DMS114 treated with DMSO at 0.1 percent for 48 hours (cell line): ENCODE results near the gene WFS1.

Experiments
- DNase-seq: peaks from one replicate; lab custom pipeline; 2025; ENCODE audit not compliant: unreplicated experiment; lab: John Stamatoyannopoulos, UW

The WFS1 gene

DNA sequence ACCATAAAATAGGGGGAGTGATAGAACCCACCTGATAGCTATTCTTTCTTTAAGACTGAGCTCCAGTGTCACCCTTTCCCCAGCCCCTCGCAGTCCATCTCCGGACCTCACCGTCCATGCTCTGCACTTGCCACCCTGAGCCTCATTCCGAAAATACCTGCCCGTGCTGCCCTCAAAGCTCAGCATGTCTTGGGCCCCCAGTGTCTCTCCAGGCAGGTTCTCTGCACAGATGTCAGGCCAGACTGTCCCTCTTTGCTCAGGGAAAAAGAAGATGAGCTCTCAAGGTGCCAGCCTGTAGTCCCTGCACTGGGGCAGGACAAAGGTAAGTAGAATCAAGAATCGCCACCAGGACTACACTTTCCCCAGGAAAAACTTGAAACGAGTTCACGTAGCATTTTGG is 9.8 kb upstream of the WFS1 start:
- no peak for DNase-seq

- no peak for DNase-seq
These were observed 7.5 kb upstream of the WFS1 start for GRCh38 chr4:6262176-6262575.

GRCh38 chr4:6262847-6263487 is 6.7 kb upstream of the WFS1 start:
- DNase-seq = no peak

- DNase-seq = no peak
These were observed 6.0 kb upstream of the WFS1 start for GRCh38 chr4:6263526-6264224.

- peak; percentile 2 for DNase-seq
These were observed 5.5 kb upstream of the WFS1 start for GRCh38 chr4:6264225-6264540.

DNA sequence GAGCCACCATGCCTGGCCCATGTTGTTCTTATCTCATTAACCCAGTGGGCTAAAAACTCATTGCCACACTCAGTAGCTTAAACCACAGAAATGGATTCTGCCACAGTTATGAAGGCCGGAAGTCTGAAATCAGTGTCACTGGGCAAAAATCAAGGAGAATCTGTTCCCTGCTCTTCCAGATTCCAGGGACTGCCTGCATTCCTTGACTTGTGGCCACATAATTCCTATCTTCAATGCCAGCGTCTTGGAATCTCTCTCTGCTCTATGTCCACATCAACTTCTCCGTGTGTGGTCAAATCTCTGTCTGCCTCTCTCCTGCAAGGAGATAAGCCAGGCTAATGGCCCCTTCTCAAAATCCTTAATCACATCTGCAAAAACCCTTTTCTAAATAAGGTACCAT is 4.1 kb upstream of the WFS1 start:
- no peak for DNase-seq

DNA sequence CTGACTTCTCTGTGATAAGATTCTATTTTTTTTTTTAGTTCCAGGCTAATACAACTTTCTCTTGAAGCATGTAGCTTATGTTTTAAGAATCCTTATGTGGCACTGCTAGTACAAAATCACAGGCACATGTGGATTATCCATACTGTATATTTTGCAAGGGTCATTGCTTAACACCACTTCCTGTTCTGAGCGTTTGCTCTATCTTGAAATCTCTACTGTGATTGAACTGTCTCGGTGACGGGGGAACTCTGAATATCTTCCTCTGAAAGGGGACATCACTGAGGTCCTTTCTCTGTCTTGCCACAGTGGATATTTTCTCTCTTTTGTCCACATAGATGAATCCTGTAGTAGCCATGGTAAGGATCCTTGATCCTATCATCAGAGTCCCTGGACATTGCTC is 2.1 kb upstream of the WFS1 start:
- no peak for DNase-seq

GRCh38 chr4:6268650-6269615 is 717 bp upstream of the WFS1 start:
- DNase-seq = peak; percentile 23

GRCh38 chr4:6270636-6271121 is 1.0 kb downstream of the WFS1 start:
- DNase-seq = no peak

DNA sequence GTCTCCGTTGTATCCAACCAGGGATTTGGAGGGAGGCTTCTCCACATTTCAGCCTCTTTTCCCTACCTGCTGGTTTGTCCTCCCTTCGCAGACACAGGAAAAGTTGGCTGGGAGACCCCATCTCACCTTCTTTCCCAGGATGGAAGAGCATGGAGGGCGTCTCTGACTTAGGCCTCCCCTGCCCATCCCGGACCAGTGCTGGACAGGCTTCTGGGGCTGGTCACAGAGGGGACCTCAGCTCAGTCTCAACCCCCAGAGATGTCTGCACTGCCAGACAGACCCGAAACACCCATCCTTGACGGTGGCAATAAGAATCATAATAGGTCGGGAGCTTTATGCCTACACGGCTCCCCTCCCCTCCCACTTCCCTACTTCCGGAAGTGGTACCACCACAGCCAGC is 1.6 kb downstream of the WFS1 start:
- no peak for DNase-seq

GRCh38 chr4:6271701-6272465 is 2.2 kb downstream of the WFS1 start:
- no peak for DNase-seq

- DNase-seq = no peak
These were observed 3.4 kb downstream of the WFS1 start for GRCh38 chr4:6272863-6273660.

DNA sequence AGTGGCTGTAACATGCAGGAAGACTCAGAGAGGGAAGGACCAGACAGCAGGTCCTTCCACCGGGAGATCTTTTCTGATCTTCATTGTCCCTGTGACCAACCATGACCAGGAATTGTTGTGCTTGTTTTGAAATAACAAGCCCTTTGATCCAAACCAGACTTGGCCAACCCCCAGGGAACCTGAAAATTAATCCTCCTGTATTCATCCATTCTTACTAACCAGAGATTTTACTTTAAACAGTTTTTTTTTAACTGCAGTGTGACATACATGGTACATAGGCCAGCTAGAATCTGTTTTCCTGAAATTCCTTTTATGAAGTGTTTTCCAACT is 4.0 kb downstream of the WFS1 start:
- DNase-seq = no peak

- no peak for DNase-seq
These were observed 5.7 kb downstream of the WFS1 start for GRCh38 chr4:6275351-6275750.

GRCh38 chr4:6275898-6276806 is 6.5 kb downstream of the WFS1 start:
- DNase-seq = no peak

DNA sequence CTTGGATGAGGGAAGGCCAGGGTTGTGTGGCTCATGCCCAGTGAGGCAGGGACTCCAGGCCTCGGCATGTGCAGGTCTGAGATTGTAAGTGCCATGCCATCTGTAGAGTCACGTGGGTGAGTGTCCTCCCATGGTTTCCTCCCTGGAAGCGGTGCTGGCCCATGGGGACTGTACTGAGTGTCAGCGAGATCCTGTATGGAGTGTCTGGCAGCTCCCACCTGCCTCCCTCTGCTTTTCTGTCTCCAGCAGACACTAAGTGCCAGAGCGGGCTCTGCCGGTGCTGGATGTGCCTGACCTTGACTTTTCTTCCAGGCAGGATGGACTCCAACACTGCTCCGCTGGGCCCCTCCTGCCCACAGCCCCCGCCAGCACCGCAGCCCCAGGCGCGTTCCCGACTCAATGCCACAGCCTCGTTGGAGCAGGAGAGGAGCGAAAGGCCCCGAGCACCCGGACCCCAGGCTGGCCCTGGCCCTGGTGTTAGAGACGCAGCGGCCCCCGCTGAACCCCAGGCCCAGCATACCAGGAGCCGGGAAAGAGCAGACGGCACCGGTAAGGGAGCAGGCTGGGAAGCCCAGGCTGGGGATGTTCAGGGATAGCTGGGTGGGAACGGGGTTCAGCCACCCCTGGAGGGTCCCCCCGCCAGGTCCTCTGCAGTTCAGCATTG is 7.6 kb downstream of the WFS1 start:
- no peak for DNase-seq

DNA sequence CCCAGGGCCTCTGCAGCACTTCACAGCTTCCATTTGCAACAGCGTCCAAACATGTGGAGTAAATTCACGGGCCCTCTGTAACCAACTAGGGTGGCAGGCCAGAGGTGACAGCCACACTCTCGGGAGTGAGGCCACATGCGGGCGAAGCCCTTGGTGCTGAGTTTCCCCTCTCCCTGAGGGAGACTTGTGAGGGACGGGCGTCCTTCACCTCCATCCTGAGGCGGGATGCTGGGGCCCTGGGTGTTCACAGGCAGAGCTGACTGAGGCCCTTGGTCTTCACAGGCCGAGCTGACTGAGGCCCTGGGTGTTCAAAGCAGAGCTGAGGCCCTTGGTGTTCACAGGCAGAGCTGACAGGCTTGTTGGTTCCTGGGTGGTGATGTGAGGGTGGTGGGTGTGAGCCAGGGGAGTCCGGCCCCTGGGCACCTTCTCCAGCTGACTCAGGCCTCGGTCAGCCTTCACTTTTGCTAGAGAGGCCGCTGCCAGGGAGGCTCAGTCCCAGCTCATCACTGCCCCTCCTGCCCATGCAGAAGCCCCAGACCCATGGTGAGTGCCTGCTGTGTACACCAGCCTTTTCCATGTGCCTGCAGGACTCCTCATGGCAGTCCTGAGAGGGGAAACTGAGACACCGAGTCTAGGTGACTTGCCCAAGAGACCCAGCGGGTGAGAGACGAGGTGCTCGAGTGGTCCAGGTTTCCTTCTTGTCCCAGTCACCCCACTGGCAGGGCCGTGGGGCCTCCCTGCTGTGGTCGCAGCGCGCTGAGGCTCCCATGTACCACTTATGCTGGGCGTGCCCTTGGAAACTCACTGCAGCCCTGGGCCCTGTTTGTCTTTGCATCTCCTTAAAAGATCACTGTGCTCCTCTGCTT is 8.5 kb downstream of the WFS1 start:
- DNase-seq = no peak

DNA sequence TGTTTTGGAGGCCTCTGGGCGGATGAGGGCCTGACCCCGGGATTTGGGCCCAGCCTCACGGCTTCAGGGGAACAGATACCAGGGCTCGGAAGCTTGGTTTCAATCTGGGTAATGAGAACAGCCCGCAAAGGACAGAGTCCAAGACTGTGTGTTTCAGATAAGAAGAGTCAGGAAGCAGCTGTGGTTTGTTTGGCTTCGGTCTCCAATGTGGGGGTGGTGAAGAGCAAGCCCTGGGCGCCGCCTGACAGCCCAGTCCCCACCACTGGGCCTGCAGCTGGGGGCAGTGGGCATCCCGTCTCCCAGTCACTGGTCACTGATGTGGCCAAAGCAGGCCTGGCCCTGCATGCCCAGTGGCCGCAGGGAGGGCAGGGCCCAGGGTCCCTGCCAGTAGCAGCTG is 9.1 kb downstream of the WFS1 start:
- DNase-seq = no peak
